ENCODE measurements around the gene ASIC1.

- TF ChIP-seq CTCF (conservative IDR thresholded peaks at IDR 0.05; ENCODE audit: low read length) (no peak), EZH2phosphoT487 (IDR thresholded peaks at IDR 0.05; ENCODE audit: borderline replicate concordance, low read depth, low read length) (no peak)
Observed at GRCh38 chr12:50057896-50058670, 687 bp downstream of the ASIC1 start.

Measured in OCI-LY7 (cell line).